GM21423 (cell line): ENCODE measurements around the gene MYH10.

Source experiments
- ATAC-seq: cut with Tn5 transposase; IDR thresholded peaks from one replicate; pipeline ENCODE4 v1.9.1; 2021; ENCODE audit warnings: mild to moderate bottlenecking, moderate library complexity; ENCODE audit not compliant: unreplicated experiment

Gene MYH10

GRCh38 chr17:8610558-8610957 is 20.0 kb downstream of the MYH10 start:
- ATAC-seq = no peak

- ATAC-seq = no peak
Measured at GRCh38 chr17:8609910-8610309, 20.6 kb downstream of the MYH10 start.

GRCh38 chr17:8608001-8608400 is 22.5 kb downstream of the MYH10 start:
- ATAC-seq = no peak

DNA sequence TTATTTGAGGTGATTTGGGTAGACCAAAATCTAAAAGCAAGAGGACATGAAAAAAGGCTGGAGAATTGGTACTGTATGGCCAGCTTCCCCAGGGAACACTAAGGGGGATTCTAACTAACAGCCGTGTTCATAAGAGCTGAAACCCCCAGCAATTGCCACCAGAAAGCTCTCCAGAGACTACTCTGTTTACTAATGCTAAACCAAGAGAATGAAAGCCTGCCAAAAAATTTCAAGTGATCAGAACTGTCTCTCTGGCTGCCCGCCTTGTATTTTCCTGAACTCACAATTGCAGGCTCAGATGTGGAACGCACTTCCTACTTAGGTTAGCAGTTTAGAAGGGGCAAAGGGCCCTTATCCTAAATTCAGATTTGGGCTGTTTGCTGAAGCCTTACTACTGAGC is 24.1 kb downstream of the MYH10 start:
- no peak for ATAC-seq

- no peak for ATAC-seq
Measured at GRCh38 chr17:8602679-8603078, 27.8 kb downstream of the MYH10 start.

- no peak for ATAC-seq
Measured at GRCh38 chr17:8599351-8600011, 31.0 kb downstream of the MYH10 start.

- ATAC-seq = no peak
Measured at GRCh38 chr17:8598913-8599312, 31.6 kb downstream of the MYH10 start.

DNA sequence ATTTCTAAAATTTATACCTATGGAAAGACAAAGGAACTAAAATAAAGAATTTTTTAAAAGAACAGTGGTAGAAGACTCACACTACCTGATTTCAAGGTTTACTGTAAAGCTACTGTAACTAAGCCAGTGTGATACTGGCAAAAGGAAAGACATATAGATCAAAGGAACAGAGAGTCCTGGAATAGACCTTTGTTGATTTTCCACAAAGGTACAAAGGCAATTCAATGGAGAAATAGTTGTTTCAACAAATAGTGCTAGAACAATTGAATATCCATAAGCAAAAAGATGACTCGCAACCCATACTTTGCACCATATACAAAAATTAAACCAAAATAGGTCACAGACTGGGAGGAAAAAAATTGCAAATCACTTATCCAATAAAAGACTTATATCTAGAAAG is 36.7 kb downstream of the MYH10 start:
- ATAC-seq = no peak

GRCh38 chr17:8593276-8593675 is 37.2 kb downstream of the MYH10 start:
- ATAC-seq = no peak

- ATAC-seq = no peak
Measured at GRCh38 chr17:8588877-8589554, 41.5 kb downstream of the MYH10 start.

- no peak for ATAC-seq
Measured at GRCh38 chr17:8586766-8587165, 43.8 kb downstream of the MYH10 start.

GRCh38 chr17:8585911-8586310 is 44.6 kb downstream of the MYH10 start:
- ATAC-seq = no peak

- no peak for ATAC-seq
Measured at GRCh38 chr17:8583954-8584353, 46.6 kb downstream of the MYH10 start.

GRCh38 chr17:8580952-8581658 is 49.4 kb downstream of the MYH10 start:
- ATAC-seq = no peak

- ATAC-seq = no peak
Measured at GRCh38 chr17:8577868-8578267, 52.7 kb downstream of the MYH10 start.

- no peak for ATAC-seq
Measured at GRCh38 chr17:8576559-8577294, 53.8 kb downstream of the MYH10 start.

GRCh38 chr17:8574687-8575086 is 55.8 kb downstream of the MYH10 start:
- no peak for ATAC-seq

GRCh38 chr17:8572764-8573163 is 57.8 kb downstream of the MYH10 start:
- no peak for ATAC-seq

DNA sequence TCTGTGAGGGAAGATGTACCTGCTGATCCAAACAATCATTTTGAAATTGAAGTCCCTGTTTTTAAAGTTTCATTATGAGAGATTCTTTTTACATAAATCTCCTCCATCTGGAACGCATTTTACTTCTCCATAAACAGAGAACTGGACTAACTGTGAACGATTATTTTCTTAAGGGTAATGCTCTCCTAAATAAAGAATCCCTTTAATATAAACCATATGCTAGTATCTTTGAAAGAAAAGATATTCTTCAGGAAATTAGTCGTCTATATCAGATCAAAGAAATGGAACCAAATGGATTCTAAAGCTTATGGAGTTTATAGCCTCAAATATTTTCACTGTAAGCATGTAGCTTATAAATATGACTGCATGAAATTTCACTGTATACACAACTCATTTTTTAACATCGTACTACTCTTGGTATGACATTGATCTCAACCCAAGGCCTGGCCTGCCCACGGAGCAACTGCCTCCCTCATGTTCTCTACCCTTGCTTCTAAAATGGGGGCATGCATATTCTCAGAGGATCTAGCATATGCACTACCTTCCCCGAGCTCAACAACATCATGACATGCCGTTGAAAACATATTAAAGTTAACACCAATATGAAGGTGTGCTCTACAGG is 66.4 kb downstream of the MYH10 start:
- no peak for ATAC-seq

DNA sequence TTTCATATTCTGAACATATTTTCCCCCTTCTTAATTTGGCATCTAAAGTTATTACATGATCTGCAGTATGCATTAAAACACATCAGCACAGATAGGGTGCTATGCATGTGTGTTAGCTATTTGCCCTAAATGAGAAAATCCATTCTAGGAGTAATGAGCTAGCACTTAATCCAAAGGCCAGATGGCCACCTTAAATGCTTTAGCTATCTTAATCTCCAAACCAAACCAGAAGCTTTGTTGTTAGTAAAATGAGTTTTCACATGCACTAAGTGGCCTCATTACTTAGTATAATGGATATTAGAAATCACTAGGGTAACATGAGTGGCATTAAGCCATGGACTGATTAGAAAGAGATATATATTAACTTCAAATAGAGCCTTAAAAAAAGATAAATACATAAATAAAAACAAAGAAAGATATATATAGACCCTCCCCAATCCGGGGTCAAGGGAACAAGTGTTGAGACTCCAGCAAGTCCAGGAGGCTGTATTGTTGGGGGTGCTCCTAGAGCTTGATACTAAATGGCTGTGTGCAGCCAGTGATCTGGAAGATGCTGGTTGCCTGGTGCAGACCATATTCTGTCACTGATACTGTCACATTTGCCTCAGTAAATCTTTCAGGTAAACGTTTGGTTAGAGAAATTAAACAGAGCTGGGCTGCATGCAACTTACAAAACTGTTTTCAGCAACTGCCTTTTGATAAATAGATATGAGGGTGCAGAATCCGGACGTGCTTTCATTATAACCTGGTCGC is 67.3 kb downstream of the MYH10 start:
- ATAC-seq = no peak
